ENCODE measurements around the gene KIF1A. TPM values are rescaled to one million over a fixed set of nuclear protein-coding genes. Genes with fewer than 3 reads are reported as not detected.

The KIF1A gene
- total and polyA plus RNA-seq, 3 experiments from 2014 or later: 1.6 to 1.8 TPM; not detected in 1

- Histone ChIP-seq H3K4me1 (ENCODE audit: insufficient read depth, low read length) (no peaks in the 10 kb centered on the region), H3K27ac (ENCODE audit: low read depth, low read length) (no peak overlapping the region), H3K4me3 (ENCODE audit: low read length) (no peak overlapping the region), H3K36me3 (ENCODE audit: insufficient read depth, low read length) (no peaks in the 10 kb centered on the region), H3K9me3 (ENCODE audit: low read length) (no peaks in the 10 kb centered on the region), H3K27me3 (ENCODE audit: insufficient read depth, low read length, poor library complexity, severe bottlenecking) (no peaks in the 10 kb centered on the region)
- DNase-seq: no peak
- H3K27me3 Mint-ChIP-seq: peaks cover 15 to 23% of the 10 kb centered on the region in 2 donors
- H3K9me3 Mint-ChIP-seq: peaks cover 0 to 9% (median 2%) of the 10 kb centered on the region in 5 donors
- peaks cover 0 to 5% (median 0%) of the 10 kb centered on the region in 3 donors for H3K4me1 Mint-ChIP-seq
- H3K27ac Mint-ChIP-seq: no peak overlapping the region
- POLR2A ChIA-PET: no interaction called here
- H3K36me3 Mint-ChIP-seq: peaks cover 0 to 6% (median 0%) of the 10 kb centered on the region in 3 donors
- CTCF ChIA-PET: no interaction called here
- no peak overlapping the region for H3K4me3 Mint-ChIP-seq
Measured at GRCh38 chr2:240814280-240814679, 5.7 kb downstream of the KIF1A start.

GRCh38 chr2:240813231-240813921, 6.6 kb downstream of the KIF1A start:
- H3K27ac Mint-ChIP-seq: peak overlapping the region in 1 of 8 donors; percentile 69
- ChIA-PET POLR2A (no interaction called here), CTCF (no interaction called here)
- H3K4me1 ChIP-seq (ENCODE audit: insufficient read depth, low read length): no peaks in the 10 kb centered on the region
- no peak overlapping the region for H3K27ac ChIP-seq (ENCODE audit: low read depth, low read length)
- H3K9me3 ChIP-seq (ENCODE audit: low read length): no peaks in the 10 kb centered on the region
- H3K4me1 Mint-ChIP-seq: peaks cover 0 to 2% (median 0%) of the 10 kb centered on the region in 3 donors
- H3K36me3 Mint-ChIP-seq: peaks cover 0 to 6% (median 0%) of the 10 kb centered on the region in 3 donors
- no peaks in the 10 kb centered on the region for H3K27me3 ChIP-seq (ENCODE audit: insufficient read depth, low read length, poor library complexity, severe bottlenecking)
- H3K4me3 Mint-ChIP-seq: no peak overlapping the region
- no peaks in the 10 kb centered on the region for H3K36me3 ChIP-seq (ENCODE audit: insufficient read depth, low read length)
- H3K27me3 Mint-ChIP-seq: peaks cover 14 to 27% of the 10 kb centered on the region in 2 donors
- H3K9me3 Mint-ChIP-seq: peaks cover 0 to 9% (median 2%) of the 10 kb centered on the region in 5 donors
- H3K4me3 ChIP-seq (ENCODE audit: low read length): no peak overlapping the region
- DNase-seq: peak in 1 of 5 donors; percentile 31

GRCh38 chr2:240812721-240813120, 7.3 kb downstream of the KIF1A start:
- H3K4me1 ChIP-seq (ENCODE audit: insufficient read depth, low read length): no peaks in the 10 kb centered on the region
- no peak overlapping the region for H3K27ac Mint-ChIP-seq
- no peaks in the 10 kb centered on the region for H3K36me3 ChIP-seq (ENCODE audit: insufficient read depth, low read length)
- DNase-seq: peak in 1 of 5 donors; percentile 27
- H3K27me3 ChIP-seq (ENCODE audit: insufficient read depth, low read length, poor library complexity, severe bottlenecking): no peaks in the 10 kb centered on the region
- H3K4me3 ChIP-seq (ENCODE audit: low read length): no peak overlapping the region
- H3K4me1 Mint-ChIP-seq: no peaks in the 10 kb centered on the region
- CTCF ChIA-PET: no interaction called here
- H3K9me3 Mint-ChIP-seq: peaks cover 0 to 9% (median 2%) of the 10 kb centered on the region in 5 donors
- H3K36me3 Mint-ChIP-seq: peaks cover 0 to 6% (median 0%) of the 10 kb centered on the region in 3 donors
- no peak overlapping the region for H3K4me3 Mint-ChIP-seq
- H3K9me3 ChIP-seq (ENCODE audit: low read length): no peaks in the 10 kb centered on the region
- no peak overlapping the region for H3K27ac ChIP-seq (ENCODE audit: low read depth, low read length)
- POLR2A ChIA-PET: no interaction called here
- H3K27me3 Mint-ChIP-seq: peaks cover 11 to 23% of the 10 kb centered on the region in 2 donors

- peaks cover 14 to 23% of the 10 kb centered on the region in 2 donors for H3K27me3 Mint-ChIP-seq
- H3K4me1 ChIP-seq (ENCODE audit: insufficient read depth, low read length): no peaks in the 10 kb centered on the region
- H3K4me3 ChIP-seq (ENCODE audit: low read length): no peak overlapping the region
- H3K9me3 Mint-ChIP-seq: peaks cover 0 to 9% (median 2%) of the 10 kb centered on the region in 5 donors
- peaks cover 0 to 6% (median 0%) of the 10 kb centered on the region in 3 donors for H3K36me3 Mint-ChIP-seq
- H3K27ac Mint-ChIP-seq: no peak overlapping the region
- H3K9me3 ChIP-seq (ENCODE audit: low read length): no peaks in the 10 kb centered on the region
- DNase-seq: no peak
- CTCF ChIA-PET: no interaction called here
- no peak overlapping the region for H3K27ac ChIP-seq (ENCODE audit: low read depth, low read length)
- H3K4me3 Mint-ChIP-seq: no peak overlapping the region
- no peaks in the 10 kb centered on the region for H3K36me3 ChIP-seq (ENCODE audit: insufficient read depth, low read length)
- no peaks in the 10 kb centered on the region for H3K4me1 Mint-ChIP-seq
- no peaks in the 10 kb centered on the region for H3K27me3 ChIP-seq (ENCODE audit: insufficient read depth, low read length, poor library complexity, severe bottlenecking)
- POLR2A ChIA-PET: no interaction called here
Measured at GRCh38 chr2:240812301-240812680, 7.7 kb downstream of the KIF1A start.

GRCh38 chr2:240811346-240812300, 8.4 kb downstream of the KIF1A start:
- Mint-ChIP-seq H3K27me3 (peaks cover 17 to 23% of the 10 kb centered on the region in 2 donors), H3K36me3 (peaks cover 0 to 6% (median 0%) of the 10 kb centered on the region in 3 donors), H3K27ac (peak overlapping the region in 1 of 8 donors; percentile 90), H3K9me3 (peaks cover 0 to 9% (median 2%) of the 10 kb centered on the region in 5 donors), H3K4me1 (no peaks in the 10 kb centered on the region), H3K4me3 (no peak overlapping the region)
- Histone ChIP-seq H3K27ac (ENCODE audit: low read depth, low read length) (no peak overlapping the region), H3K4me1 (ENCODE audit: insufficient read depth, low read length) (no peaks in the 10 kb centered on the region), H3K9me3 (ENCODE audit: low read length) (no peaks in the 10 kb centered on the region), H3K36me3 (ENCODE audit: insufficient read depth, low read length) (no peaks in the 10 kb centered on the region), H3K4me3 (ENCODE audit: low read length) (no peak overlapping the region), H3K27me3 (ENCODE audit: insufficient read depth, low read length, poor library complexity, severe bottlenecking) (no peaks in the 10 kb centered on the region)
- ChIA-PET POLR2A (no interaction called here), CTCF (interaction anchor here (1.0 kb wide), 1 partner anchor 297 kb away, joined by 3 read pairs; no protein-coding TSS in a partner anchor)
- peak in 1 of 5 donors; percentile 37 for DNase-seq

GRCh38 chr2:240810621-240811020, 9.4 kb downstream of the KIF1A start:
- Mint-ChIP-seq H3K36me3 (peaks cover 0 to 6% (median 0%) of the 10 kb centered on the region in 3 donors), H3K9me3 (peaks cover 2 to 9% (median 4%) of the 10 kb centered on the region in 5 donors), H3K4me3 (no peak overlapping the region), H3K4me1 (no peaks in the 10 kb centered on the region), H3K27ac (no peak overlapping the region), H3K27me3 (peaks cover 11 to 20% of the 10 kb centered on the region in 2 donors)
- DNase-seq: no peak
- H3K4me1 ChIP-seq (ENCODE audit: insufficient read depth, low read length): no peaks in the 10 kb centered on the region
- no peaks in the 10 kb centered on the region for H3K36me3 ChIP-seq (ENCODE audit: insufficient read depth, low read length)
- no peaks in the 10 kb centered on the region for H3K27me3 ChIP-seq (ENCODE audit: insufficient read depth, low read length, poor library complexity, severe bottlenecking)
- no peaks in the 10 kb centered on the region for H3K9me3 ChIP-seq (ENCODE audit: low read length)
- H3K27ac ChIP-seq (ENCODE audit: low read depth, low read length): no peak overlapping the region
- H3K4me3 ChIP-seq (ENCODE audit: low read length): no peak overlapping the region
- ChIA-PET CTCF (interaction anchor here (1.0 kb wide), 1 partner anchor 296 kb away, joined by 3 read pairs; no protein-coding TSS in a partner anchor), POLR2A (no interaction called here)

GRCh38 chr2:240810199-240810598, 9.8 kb downstream of the KIF1A start:
- H3K4me1 ChIP-seq (ENCODE audit: insufficient read depth, low read length): no peaks in the 10 kb centered on the region
- no peaks in the 10 kb centered on the region for H3K9me3 ChIP-seq (ENCODE audit: low read length)
- H3K36me3 ChIP-seq (ENCODE audit: insufficient read depth, low read length): no peaks in the 10 kb centered on the region
- Mint-ChIP-seq H3K27me3 (peaks cover 11 to 18% of the 10 kb centered on the region in 2 donors), H3K36me3 (peaks cover 0 to 6% (median 0%) of the 10 kb centered on the region in 3 donors), H3K27ac (no peak overlapping the region), H3K4me3 (no peak overlapping the region), H3K9me3 (peaks cover 2 to 9% (median 4%) of the 10 kb centered on the region in 5 donors), H3K4me1 (no peaks in the 10 kb centered on the region)
- no peaks in the 10 kb centered on the region for H3K27me3 ChIP-seq (ENCODE audit: insufficient read depth, low read length, poor library complexity, severe bottlenecking)
- H3K27ac ChIP-seq (ENCODE audit: low read depth, low read length): no peak overlapping the region
- no peak overlapping the region for H3K4me3 ChIP-seq (ENCODE audit: low read length)
- POLR2A ChIA-PET: no interaction called here
- DNase-seq: no peak
- CTCF ChIA-PET: interaction anchor here (1.0 kb wide), 1 partner anchor 296 kb away, joined by 3 read pairs; no protein-coding TSS in a partner anchor

GRCh38 chr2:240809276-240809675, 10.7 kb downstream of the KIF1A start:
- Histone ChIP-seq H3K4me3 (ENCODE audit: low read length) (no peak overlapping the region), H3K4me1 (ENCODE audit: insufficient read depth, low read length) (no peaks in the 10 kb centered on the region), H3K9me3 (ENCODE audit: low read length) (no peaks in the 10 kb centered on the region), H3K27me3 (ENCODE audit: insufficient read depth, low read length, poor library complexity, severe bottlenecking) (no peaks in the 10 kb centered on the region), H3K36me3 (ENCODE audit: insufficient read depth, low read length) (no peaks in the 10 kb centered on the region), H3K27ac (ENCODE audit: low read depth, low read length) (no peak overlapping the region)
- Mint-ChIP-seq H3K4me3 (no peak overlapping the region), H3K27ac (no peak overlapping the region), H3K27me3 (peaks cover 16% of the 10 kb centered on the region in 2 donors), H3K36me3 (peaks cover 0 to 4% (median 0%) of the 10 kb centered on the region in 3 donors), H3K4me1 (no peaks in the 10 kb centered on the region), H3K9me3 (peaks cover 1 to 9% (median 3%) of the 10 kb centered on the region in 5 donors)
- ChIA-PET POLR2A (no interaction called here), CTCF (no interaction called here)
- DNase-seq: peak in 1 of 5 donors; percentile 13
